ENCODE results near the gene BMP2K. TPM values are rescaled to one million over a fixed set of nuclear protein-coding genes. Genes with fewer than 3 reads are reported as not detected.
"Not testable (repeated sequence)": the region's sequence is repeated elsewhere in the genome, so short reads cannot be mapped to it uniquely, and the experiment has no call there.

BMP2K gene
- total RNA-seq, 1 donor from 2014 or later: 45.6 TPM

GRCh38 chr4:78889955-78890354 is 113.8 kb downstream of the BMP2K start:
- peaks cover 45% of the 10 kb centered on the region for H3K36me3 ChIP-seq
- H3K27me3 ChIP-seq: no peaks in the 10 kb centered on the region
- TF ChIP-seq, protein P1, sequence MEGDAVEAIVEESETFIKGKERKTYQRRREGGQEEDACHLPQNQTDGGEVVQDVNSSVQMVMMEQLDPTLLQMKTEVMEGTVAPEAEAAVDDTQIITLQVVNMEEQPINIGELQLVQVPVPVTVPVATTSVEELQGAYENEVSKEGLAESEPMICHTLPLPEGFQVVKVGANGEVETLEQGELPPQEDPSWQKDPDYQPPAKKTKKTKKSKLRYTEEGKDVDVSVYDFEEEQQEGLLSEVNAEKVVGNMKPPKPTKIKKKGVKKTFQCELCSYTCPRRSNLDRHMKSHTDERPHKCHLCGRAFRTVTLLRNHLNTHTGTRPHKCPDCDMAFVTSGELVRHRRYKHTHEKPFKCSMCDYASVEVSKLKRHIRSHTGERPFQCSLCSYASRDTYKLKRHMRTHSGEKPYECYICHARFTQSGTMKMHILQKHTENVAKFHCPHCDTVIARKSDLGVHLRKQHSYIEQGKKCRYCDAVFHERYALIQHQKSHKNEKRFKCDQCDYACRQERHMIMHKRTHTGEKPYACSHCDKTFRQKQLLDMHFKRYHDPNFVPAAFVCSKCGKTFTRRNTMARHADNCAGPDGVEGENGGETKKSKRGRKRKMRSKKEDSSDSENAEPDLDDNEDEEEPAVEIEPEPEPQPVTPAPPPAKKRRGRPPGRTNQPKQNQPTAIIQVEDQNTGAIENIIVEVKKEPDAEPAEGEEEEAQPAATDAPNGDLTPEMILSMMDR (IDR thresholded peaks at IDR 0.05): no peak
- H3K9me3 ChIP-seq: no peaks in the 10 kb centered on the region
- no peaks in the 10 kb centered on the region for H3K4me1 ChIP-seq
- no peak overlapping the region for H3K4me3 ChIP-seq
- intact Hi-C loops (cut with DNase I): no loop called here
- no peak for ATAC-seq
- DNase-seq: no peak
- H3K27ac ChIP-seq: no peak overlapping the region

DNA sequence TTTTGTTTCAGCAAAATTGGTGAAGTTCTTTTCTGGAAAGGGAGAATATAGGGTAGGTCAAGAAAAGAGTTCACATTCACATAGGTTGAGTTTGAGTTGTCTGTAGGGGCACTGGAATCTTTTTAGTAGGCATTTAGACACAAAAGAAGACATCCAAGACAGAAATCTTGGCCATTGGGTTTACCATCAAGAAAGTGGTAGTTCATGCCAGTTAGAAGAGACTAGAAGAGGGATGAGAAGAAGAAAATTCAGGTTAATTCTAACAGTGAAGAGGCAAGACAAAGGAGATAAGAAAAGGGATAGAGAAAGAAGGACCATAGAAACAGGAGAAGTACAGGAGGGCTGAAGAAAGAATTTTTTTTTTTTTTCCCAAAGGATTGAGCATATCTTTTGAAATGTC is 123.2 kb downstream of the BMP2K start:
- intact Hi-C loops (cut with DNase I): no loop called here
- Histone ChIP-seq H3K9me3 (no peaks in the 10 kb centered on the region), H3K4me1 (no peaks in the 10 kb centered on the region), H3K27ac (no peak overlapping the region), H3K27me3 (no peaks in the 10 kb centered on the region), H3K36me3 (peaks cover 19% of the 10 kb centered on the region), H3K4me3 (no peak overlapping the region)
- TF ChIP-seq, protein P1 (IDR thresholded peaks at IDR 0.05): no peak
- no peak for ATAC-seq
- DNase-seq: no peak

- Histone ChIP-seq H3K27me3 (no peaks in the 10 kb centered on the region), H3K4me3 (no peak overlapping the region), H3K4me1 (no peaks in the 10 kb centered on the region), H3K36me3 (peaks cover 2% of the 10 kb centered on the region), H3K27ac (no peak overlapping the region), H3K9me3 (no peaks in the 10 kb centered on the region)
- intact Hi-C loops (cut with DNase I): no loop called here
- ATAC-seq: no peak
- TF ChIP-seq, protein P1 (IDR thresholded peaks at IDR 0.05): no peak
- DNase-seq: no peak
Measured at GRCh38 chr4:78901882-78902281, 125.7 kb downstream of the BMP2K start.

- Histone ChIP-seq H3K27ac (no peak overlapping the region), H3K4me1 (no peaks in the 10 kb centered on the region), H3K9me3 (no peaks in the 10 kb centered on the region), H3K36me3 (no peaks in the 10 kb centered on the region), H3K4me3 (no peak overlapping the region), H3K27me3 (no peaks in the 10 kb centered on the region)
- DNase-seq (no peak), ATAC-seq (no peak)
- intact Hi-C loops (cut with DNase I): no loop called here
- TF ChIP-seq, protein P1 (IDR thresholded peaks at IDR 0.05): no peak
Measured at GRCh38 chr4:78902298-78902697, 126.1 kb downstream of the BMP2K start.

DNA sequence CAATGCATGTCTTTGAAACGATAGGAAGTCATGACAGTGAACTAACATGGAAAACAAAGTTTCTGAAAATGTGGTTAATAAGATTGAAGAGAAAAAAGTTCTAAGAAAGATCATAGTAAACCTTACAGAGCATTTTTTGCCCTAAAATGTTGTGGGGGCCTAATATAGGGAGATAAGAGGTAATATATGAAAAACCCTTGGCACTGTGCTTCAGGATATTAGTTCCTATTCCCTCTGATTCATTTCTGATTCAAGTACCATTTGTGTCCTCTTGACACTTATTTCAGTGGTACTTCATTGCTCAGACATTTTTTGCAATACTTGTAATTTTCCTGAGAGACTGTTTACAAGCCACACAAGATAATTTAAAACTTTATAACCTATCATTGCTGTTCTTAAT is 128.0 kb downstream of the BMP2K start:
- Histone ChIP-seq H3K36me3 (no peaks in the 10 kb centered on the region), H3K4me3 (no peak overlapping the region), H3K27me3 (no peaks in the 10 kb centered on the region), H3K27ac (no peak overlapping the region), H3K4me1 (no peaks in the 10 kb centered on the region), H3K9me3 (no peaks in the 10 kb centered on the region)
- no peak for DNase-seq
- TF ChIP-seq, protein P1 (IDR thresholded peaks at IDR 0.05): no peak
- no peak for ATAC-seq
- intact Hi-C loops (cut with DNase I): no loop called here

- Histone ChIP-seq H3K4me3 (no peak overlapping the region), H3K4me1 (no peaks in the 10 kb centered on the region), H3K36me3 (peaks cover 13% of the 10 kb centered on the region), H3K9me3 (no peaks in the 10 kb centered on the region), H3K27ac (no peak overlapping the region), H3K27me3 (no peaks in the 10 kb centered on the region)
- no peak for DNase-seq
- TF ChIP-seq, protein P1 (IDR thresholded peaks at IDR 0.05): no peak
- intact Hi-C loops (cut with DNase I): no loop called here
- peak; percentile 41 for ATAC-seq
Measured at GRCh38 chr4:78907638-78908037, 131.5 kb downstream of the BMP2K start.

DNA sequence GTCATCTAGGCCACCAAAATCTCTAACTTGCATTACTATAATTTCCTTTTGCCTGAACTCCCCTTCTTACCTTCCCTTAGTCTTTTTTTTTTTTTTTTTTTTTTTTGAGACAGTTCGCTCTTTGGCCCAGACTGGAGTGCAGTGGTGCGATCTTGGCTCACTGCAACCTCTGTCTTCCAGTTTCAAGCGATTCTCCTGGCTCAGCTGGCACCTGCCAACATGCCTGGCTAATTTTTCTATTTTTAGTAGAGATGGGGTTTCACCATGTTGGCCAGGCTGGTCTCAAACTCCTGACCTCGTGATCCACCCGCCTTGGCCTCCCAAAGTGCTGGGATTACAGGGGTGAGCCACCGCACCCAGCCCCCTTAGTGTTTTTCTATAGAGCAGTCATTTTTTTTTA is 132.8 kb downstream of the BMP2K start:
- H3K9me3 ChIP-seq; H3K4me1 ChIP-seq; H3K27me3 ChIP-seq; DNase-seq; ATAC-seq; H3K27ac ChIP-seq; H3K4me3 ChIP-seq; intact Hi-C loops (cut with DNase I): not testable (repeated sequence)
- H3K36me3 ChIP-seq: peaks cover 13% of the 10 kb centered on the region
